Chondrocyte (in vitro differentiated cells): Measurements from ENCODE around the gene DGKH. TPM values are rescaled to one million over a fixed set of nuclear protein-coding genes. Genes with fewer than 3 reads are reported as not detected.
A peak's percentile ranks its signal among the peaks of the same experiment; 100 is the strongest.

Experiments
- DNase-seq: peaks from one replicate; pipeline ENCODE4 v3.0.0; 2021; ENCODE audit warnings: mixed read lengths, low spot score
- H3K27ac Mint-ChIP-seq: one replicate; pipeline ENCODE4 v1.8.0; 2021; ENCODE audit warnings: mild to moderate bottlenecking, moderate library complexity, mixed read lengths; ENCODE audit not compliant: unreplicated experiment
- H3K27me3 Mint-ChIP-seq: 2 replicates; pipeline ENCODE4 v1.8.0; 2021; ENCODE audit warnings: low read depth, mixed read lengths
- H3K36me3 Mint-ChIP-seq: 2 replicates; pipeline ENCODE4 v1.8.0; 2021; ENCODE audit warnings: low read depth, mixed read lengths
- H3K4me1 Mint-ChIP-seq: 2 replicates; pipeline ENCODE4 v1.8.0; 2021; ENCODE audit warnings: low read depth, mild to moderate bottlenecking, mixed read lengths
- H3K4me3 Mint-ChIP-seq: one replicate; pipeline ENCODE4 v1.8.0; 2021; ENCODE audit warnings: mild to moderate bottlenecking, moderate library complexity, mixed read lengths; ENCODE audit not compliant: unreplicated experiment
- H3K9me3 Mint-ChIP-seq: 2 replicates; pipeline ENCODE4 v1.8.0; 2021; ENCODE audit warnings: low read depth, mixed read lengths
- CTCF ChIP-seq: fragments of 200-600 bp; sonication (generic); IDR thresholded peaks from 2 replicates; pipeline ENCODE4 v1.5.0; 2021; ENCODE audit warnings: antibody characterized with exemption, mild to moderate bottlenecking, moderate library complexity
- total RNA-seq: library from RNA; stranded (reverse); gene quantifications from 3 replicates; pipeline ENCODE4 v1.2.1, GENCODE V29; 2021

The DGKH gene
- total RNA-seq, 1 donor from 2014 or later = 14.7 TPM

DNA sequence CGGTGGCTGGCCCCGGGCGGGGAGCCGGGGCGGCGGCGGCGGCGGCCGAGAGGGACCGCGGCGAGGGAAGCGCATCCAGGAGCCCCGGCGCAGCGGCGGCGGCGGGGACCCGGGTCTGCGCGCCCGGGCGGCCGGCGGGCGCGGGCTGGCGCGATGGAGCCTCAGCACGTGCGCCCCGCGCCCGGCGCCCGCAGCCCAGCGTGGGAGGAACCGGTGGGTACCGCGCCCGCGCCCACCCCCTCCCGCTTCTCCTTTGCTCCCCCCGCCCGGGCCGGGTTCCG lies 7.8 kb upstream of the DGKH start:
- no peak for DNase-seq
- Mint-ChIP-seq H3K4me3 (peak overlapping the region; percentile 94), H3K27ac (no peak overlapping the region), H3K36me3 (no peaks in the 10 kb centered on the region), H3K27me3 (no peaks in the 10 kb centered on the region), H3K9me3 (peaks cover 11% of the 10 kb centered on the region), H3K4me1 (peaks cover 26% of the 10 kb centered on the region)
- no peak for TF ChIP-seq CTCF

DNA sequence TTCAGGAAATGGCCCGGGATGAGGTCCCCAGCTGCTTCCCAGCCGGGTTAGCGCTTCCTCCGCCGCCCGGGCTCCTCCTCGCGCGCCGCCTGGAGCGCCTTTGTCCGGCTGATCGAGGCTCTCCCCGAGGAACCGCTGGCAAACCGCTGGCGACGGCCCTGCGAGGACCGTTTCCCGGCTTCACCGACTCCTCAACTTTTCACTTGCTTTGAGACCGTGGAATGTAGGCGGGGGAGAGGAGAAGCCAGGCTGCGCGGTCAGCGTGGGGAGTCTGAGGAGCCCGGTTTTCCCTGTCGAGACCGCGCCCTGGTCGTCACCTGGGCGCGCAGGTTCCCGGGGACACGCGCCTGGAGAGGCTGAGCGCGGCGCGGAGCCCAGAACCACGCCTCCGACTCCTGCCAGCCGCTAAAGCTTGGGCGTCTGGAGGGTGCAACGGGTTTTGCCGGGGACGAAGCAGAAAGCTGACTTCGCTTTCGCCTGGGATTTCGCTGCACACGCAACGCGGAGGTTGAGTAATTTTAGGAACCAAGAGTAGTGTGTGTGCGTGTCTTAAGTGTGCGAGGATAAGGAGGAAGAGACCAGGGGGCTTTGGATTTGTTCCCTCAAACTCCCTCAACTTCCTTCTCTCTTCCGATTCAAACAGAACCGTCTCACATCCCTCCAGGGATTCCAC lies 7.3 kb upstream of the DGKH start:
- Mint-ChIP-seq H3K9me3 (peaks cover 6% of the 10 kb centered on the region), H3K27ac (peak overlapping the region; percentile 95), H3K4me1 (peaks cover 31% of the 10 kb centered on the region), H3K36me3 (no peaks in the 10 kb centered on the region), H3K27me3 (no peaks in the 10 kb centered on the region), H3K4me3 (peak overlapping the region; percentile 94)
- no peak for TF ChIP-seq CTCF
- no peak for DNase-seq

- H3K4me3 Mint-ChIP-seq = peak overlapping the region; percentile 94
- no peaks in the 10 kb centered on the region for H3K27me3 Mint-ChIP-seq
- no peaks in the 10 kb centered on the region for H3K36me3 Mint-ChIP-seq
- peaks cover 4% of the 10 kb centered on the region for H3K9me3 Mint-ChIP-seq
- TF ChIP-seq CTCF = peak; percentile 77
- no peak for DNase-seq
- peaks cover 34% of the 10 kb centered on the region for H3K4me1 Mint-ChIP-seq
- H3K27ac Mint-ChIP-seq = peak overlapping the region; percentile 95
Observed at GRCh38 chr13:42041684-42042035, 6.8 kb upstream of the DGKH start.

GRCh38 chr13:42043676-42044075 lies 4.8 kb upstream of the DGKH start:
- Mint-ChIP-seq H3K27me3 (no peaks in the 10 kb centered on the region), H3K4me3 (no peak overlapping the region), H3K36me3 (no peaks in the 10 kb centered on the region), H3K9me3 (no peaks in the 10 kb centered on the region), H3K27ac (no peak overlapping the region), H3K4me1 (peaks cover 42% of the 10 kb centered on the region)
- DNase-seq = no peak
- TF ChIP-seq CTCF = no peak

GRCh38 chr13:42046448-42046847 lies 2.0 kb upstream of the DGKH start:
- H3K27ac Mint-ChIP-seq = no peak overlapping the region
- DNase-seq = no peak
- H3K4me1 Mint-ChIP-seq = peaks cover 37% of the 10 kb centered on the region
- TF ChIP-seq CTCF = no peak
- H3K4me3 Mint-ChIP-seq = no peak overlapping the region
- H3K27me3 Mint-ChIP-seq = no peaks in the 10 kb centered on the region
- no peaks in the 10 kb centered on the region for H3K9me3 Mint-ChIP-seq
- no peaks in the 10 kb centered on the region for H3K36me3 Mint-ChIP-seq
